IMR-90 (cell line): ENCODE measurements around the gene KIF1B. TPM values are rescaled to one million over a fixed set of nuclear protein-coding genes. Genes with fewer than 3 reads are reported as not detected.

Experiments
- ATAC-seq: fragments of 200-7000 bp; cut with Tn5 transposase; 2 replicates; pipeline ENCODE4 v1.9.1; 2020; ENCODE audit warnings: low read depth, mild to moderate bottlenecking, moderate library complexity
- BruUV-seq: library from RNA; stranded (reverse); fragments of 400-500 nt; replicated peaks from 2 replicates; lab custom pipeline; 2021; lab: Mats Ljungman, UMichigan
- CTCF ChIA-PET: fragments of 300-600 bp; formaldehyde crosslinking; extraction: SDS; loops from one replicate; lab custom pipeline; 2021; ENCODE audit warnings: antibody characterized with exemption; lab: Yijun Ruan, JAX
- POLR2A ChIA-PET: fragments of 300-600 bp; sonication (Branson Sonifier 250); formaldehyde crosslinking; loops from one replicate; lab custom pipeline; 2022; ENCODE audit warnings: antibody characterized with exemption; ENCODE audit not compliant: unreplicated experiment; lab: Charles Lee
- DNase-seq: peaks from one replicate; pipeline ENCODE4 v3.0.0; 2013
- H2AFZ ChIP-seq: replicated peaks from 2 replicates; pipeline ENCODE3; 2013; ENCODE audit warnings: low read length, mild to moderate bottlenecking; ENCODE audit not compliant: poor library complexity
- H2AK5ac ChIP-seq: 2 replicates; pipeline ENCODE4 v1.6.1; 2013; ENCODE audit warnings: low read depth, low read length, inconsistent platforms
- H2AK9ac ChIP-seq: replicated peaks from 2 replicates; pipeline ENCODE3; 2013; ENCODE audit warnings: mild to moderate bottlenecking, low read depth, low read length, moderate library complexity; ENCODE audit not compliant: poor library complexity
- H2BK120ac ChIP-seq: 2 replicates; pipeline ENCODE4 v1.6.1; 2013; ENCODE audit warnings: low read depth, low read length, inconsistent platforms
- H2BK15ac ChIP-seq: 3 replicates; pipeline ENCODE4 v1.6.1; 2013; ENCODE audit warnings: low read depth, low read length, inconsistent platforms
- H2BK20ac ChIP-seq: 2 replicates; pipeline ENCODE4 v1.6.1; 2013; ENCODE audit warnings: low read depth, mild to moderate bottlenecking, inconsistent platforms, low read length, moderate library complexity
- H2BK5ac ChIP-seq: 2 replicates; pipeline ENCODE4 v1.6.1; 2013; ENCODE audit warnings: mild to moderate bottlenecking, low read depth, low read length, inconsistent platforms; ENCODE audit not compliant: poor library complexity, severe bottlenecking
- H3K14ac ChIP-seq: replicated peaks from 2 replicates; pipeline ENCODE4 v1.6.1; 2013; ENCODE audit warnings: low read depth, low read length, inconsistent platforms
- H3K18ac ChIP-seq: 2 replicates; pipeline ENCODE4 v1.6.1; 2013; ENCODE audit warnings: low read depth, low read length, control low read depth
- H3K23ac ChIP-seq: 2 replicates; pipeline ENCODE4 v1.6.1; 2013; ENCODE audit warnings: low read depth, low read length, inconsistent platforms
- H3K27ac ChIP-seq: 2 replicates; pipeline ENCODE4 v1.5.1; 2013; ENCODE audit warnings: mild to moderate bottlenecking, control low read depth, low read length; ENCODE audit not compliant: insufficient read depth
- H3K27me3 ChIP-seq: 2 replicates; pipeline ENCODE4 v1.6.1; 2013; ENCODE audit warnings: low read length; ENCODE audit not compliant: control insufficient read depth, insufficient read depth
- H3K36me3 ChIP-seq: 2 replicates; pipeline ENCODE4 v1.6.1; 2013; ENCODE audit warnings: low read length, mixed read lengths; ENCODE audit not compliant: control insufficient read depth, insufficient read depth
- H3K4ac ChIP-seq: 2 replicates; pipeline ENCODE4 v1.6.1; 2013; ENCODE audit warnings: low read depth, low read length, inconsistent platforms
- H3K4me1 ChIP-seq: 2 replicates; pipeline ENCODE4 v1.6.1; 2013; ENCODE audit warnings: low read length, mixed read lengths; ENCODE audit not compliant: control insufficient read depth, insufficient read depth
- H3K4me2 ChIP-seq: 2 replicates; pipeline ENCODE4 v1.6.1; 2013; ENCODE audit warnings: low read depth, mild to moderate bottlenecking, control low read depth, low read length, moderate library complexity
- H3K4me3 ChIP-seq: 2 replicates; pipeline ENCODE4 v1.5.1; 2013; ENCODE audit warnings: low read depth, mild to moderate bottlenecking, control low read depth, low read length, moderate library complexity; ENCODE audit not compliant: insufficient read depth
- H3K56ac ChIP-seq: 2 replicates; pipeline ENCODE4 v1.6.1; 2013; ENCODE audit warnings: low read length, inconsistent platforms; ENCODE audit not compliant: insufficient read depth; ENCODE audit errors: extremely low read depth
- H3K79me1 ChIP-seq, 2 experiments: 2 replicates each; pipeline ENCODE4 v1.6.1; 2013; ENCODE audit warnings: low read length in 2 of 2, inconsistent platforms in 1 of 2, low read depth in 1 of 2
- H3K9ac ChIP-seq: 2 replicates; pipeline ENCODE4 v1.6.1; 2013; ENCODE audit warnings: low read depth, low read length, control low read depth
- H3K9me1 ChIP-seq: 2 replicates; pipeline ENCODE4 v1.6.1; 2013; ENCODE audit warnings: low read length, inconsistent platforms; ENCODE audit not compliant: insufficient read depth
- H3K9me3 ChIP-seq: 2 replicates; pipeline ENCODE4 v1.6.1; 2013; ENCODE audit warnings: low read length; ENCODE audit not compliant: control insufficient read depth, insufficient read depth
- H4K20me1 ChIP-seq: 2 replicates; pipeline ENCODE4 v1.6.1; 2013; ENCODE audit warnings: low read length, inconsistent platforms; ENCODE audit not compliant: insufficient read depth
- H4K5ac ChIP-seq: 2 replicates; pipeline ENCODE4 v1.6.1; 2013; ENCODE audit warnings: mild to moderate bottlenecking, low read depth, low read length, control low read depth
- H4K8ac ChIP-seq, 2 experiments: 2 replicates each; pipeline ENCODE4 v1.6.1; 2013; ENCODE audit warnings: low read depth in 2 of 2, low read length in 2 of 2, control low read depth in 1 of 2, inconsistent platforms in 1 of 2
- H4K91ac ChIP-seq: 2 replicates; pipeline ENCODE4 v1.6.1; 2013; ENCODE audit warnings: low read depth, low read length, inconsistent platforms; ENCODE audit not compliant: insufficient read depth
- MAFK ChIP-seq: IDR thresholded peaks from 2 replicates; pipeline ENCODE4 v1.6.1; 2012; ENCODE audit warnings: low read depth, low read length, improper control_type of control experiment
- WGBS, 2 experiments: methylation state at CpG; one replicate each; pipeline versions ENCODE4 v1.1.5 to v1.1.7; 2013; ENCODE audit warnings: missing lambda C conversion rate in 2 of 2; ENCODE audit not compliant: insufficient read length in 1 of 2; ENCODE audit errors: extremely low coverage in 2 of 2; 5-methylcytosine and 5-hydroxymethylcytosine counted together
- dilution Hi-C: fragments of 300-500 bp; cut with HindIII; formaldehyde crosslinking; loops from one replicate; pipeline ENCODE4 v1.14.3; 2018; ENCODE audit warnings: low sequenced_read_pairs; ENCODE audit not compliant: unreplicated experiment
- in situ Hi-C: fragments of 300-500 bp; cut with MboI; formaldehyde crosslinking; loops from 3 replicates; pipeline ENCODE4 v1.14.3; 2019; ENCODE audit warnings: low sequenced_read_pairs, inconsistent platforms, mixed read lengths
- intact Hi-C: fragments of 100-400 bp; cut with micrococcal nuclease; formaldehyde crosslinking; loops from 2 replicates; pipeline ENCODE4 v1.10.0; 2022
- polyA plus RNA-seq, 3 experiments: library from polyadenylated mRNA; depleted of rRNA; stranded (reverse); fragments of >200 nt; gene quantifications; 2 replicates each; pipeline ENCODE4 v1.2.3, GENCODE V29; 2012; ENCODE audit warnings: low replicate concordance in 1 of 3
- total RNA-seq: library from RNA; depleted of rRNA; stranded (reverse); fragments of >200 nt; gene quantifications from 2 replicates; pipeline ENCODE4 v1.2.3, GENCODE V29; 2012

Gene KIF1B
- total and polyA plus RNA-seq, 2 of the 4 experiments (the other 2 are of a cell fraction): 13.0 to 21.1 TPM

GRCh38 chr1:10379676-10380075 is 169.3 kb downstream of the KIF1B start:
- ChIA-PET POLR2A (no interaction called here), CTCF (no interaction called here)
- peaks cover 6% of the 10 kb centered on the region for H3K4me1 ChIP-seq
- no peak overlapping the region for H3K56ac ChIP-seq
- DNase-seq (no peak), ATAC-seq (no peak)
- H2AK9ac ChIP-seq: no peak overlapping the region
- H2BK20ac ChIP-seq: no peak overlapping the region
- no peak overlapping the region for H4K5ac ChIP-seq
- 0 out of 4 replicates have a peak, but pooled peaks cover 0 to 4% of the 10 kb centered on the region in 2 experiments for H3K79me1 ChIP-seq
- 100% methylated on average over 3 of the region's 6 CpGs; no CpG with 5 or more reads in 1 of the 2 experiments for WGBS, 2 experiments
- no peak overlapping the region for H2AFZ ChIP-seq
- H2BK120ac ChIP-seq: no peak overlapping the region
- no peaks in the 10 kb centered on the region for H4K20me1 ChIP-seq
- no peak overlapping the region for H2BK15ac ChIP-seq
- no peak overlapping the region for H3K27ac ChIP-seq
- H3K18ac ChIP-seq: no peak overlapping the region
- H4K8ac ChIP-seq: no peak overlapping the region
- no peak overlapping the region for H4K91ac ChIP-seq
- peaks cover 5% of the 10 kb centered on the region; the same call in 1 of the 2 replicates for H3K9me1 ChIP-seq
- H3K36me3 ChIP-seq: peaks cover 11% of the 10 kb centered on the region
- intact Hi-C loops (no loop called here), dilution Hi-C loops (no loop called here), in situ Hi-C loops (loop anchor here (5.0 kb wide), 2 partner anchors 38 to 113 kb away; no protein-coding TSS in a partner anchor)
- no peaks in the 10 kb centered on the region for H3K9me3 ChIP-seq
- no peaks in the 10 kb centered on the region for H3K27me3 ChIP-seq
- no peak overlapping the region for H3K23ac ChIP-seq
- TF ChIP-seq MAFK: no peak
- H3K4me2 ChIP-seq: no peak overlapping the region
- no peak overlapping the region for H3K9ac ChIP-seq
- peak overlapping the region; percentile 15 for H2BK5ac ChIP-seq
- H3K4ac ChIP-seq: no peak overlapping the region; the same call in 1 of the 2 replicates
- no TSS peak for BruUV-seq
- peak overlapping the region; percentile 74 for H2AK5ac ChIP-seq
- no peak overlapping the region for H3K4me3 ChIP-seq
- no peak overlapping the region for H3K14ac ChIP-seq
